ENCODE measurements around the gene ACTN1. TPM values are rescaled to one million over a fixed set of nuclear protein-coding genes. Genes with fewer than 3 reads are reported as not detected.

Gene ACTN1
- total RNA-seq, 1 experiment from 2014 or later = 212 TPM

GRCh38 chr14:68927956-68928675 is 51.0 kb downstream of the ACTN1 start:
- CTCF ChIA-PET = no interaction called here
- ATAC-seq = no peak
- intact Hi-C loops (cut with micrococcal nuclease; ENCODE audit: unreplicated experiment) (no loop called here), in situ Hi-C loops (cut with HindIII; ENCODE audit: low pct_unique_long_range_greater_than_20kb, low sequenced_read_pairs) (no loop called here)
- TF ChIP-seq SIN3A (IDR thresholded peaks at IDR 0.05; ENCODE audit: borderline replicate concordance, insufficient read depth, low read depth, low read length) (no peak), POLR2AphosphoS5 (IDR thresholded peaks at IDR 0.05; ENCODE audit: low read depth, low read length) (no peak), TCF7L2 (IDR thresholded peaks at IDR 0.05; ENCODE audit: low read depth, low read length) (no peak)
- TF ChIP-seq, protein P1, sequence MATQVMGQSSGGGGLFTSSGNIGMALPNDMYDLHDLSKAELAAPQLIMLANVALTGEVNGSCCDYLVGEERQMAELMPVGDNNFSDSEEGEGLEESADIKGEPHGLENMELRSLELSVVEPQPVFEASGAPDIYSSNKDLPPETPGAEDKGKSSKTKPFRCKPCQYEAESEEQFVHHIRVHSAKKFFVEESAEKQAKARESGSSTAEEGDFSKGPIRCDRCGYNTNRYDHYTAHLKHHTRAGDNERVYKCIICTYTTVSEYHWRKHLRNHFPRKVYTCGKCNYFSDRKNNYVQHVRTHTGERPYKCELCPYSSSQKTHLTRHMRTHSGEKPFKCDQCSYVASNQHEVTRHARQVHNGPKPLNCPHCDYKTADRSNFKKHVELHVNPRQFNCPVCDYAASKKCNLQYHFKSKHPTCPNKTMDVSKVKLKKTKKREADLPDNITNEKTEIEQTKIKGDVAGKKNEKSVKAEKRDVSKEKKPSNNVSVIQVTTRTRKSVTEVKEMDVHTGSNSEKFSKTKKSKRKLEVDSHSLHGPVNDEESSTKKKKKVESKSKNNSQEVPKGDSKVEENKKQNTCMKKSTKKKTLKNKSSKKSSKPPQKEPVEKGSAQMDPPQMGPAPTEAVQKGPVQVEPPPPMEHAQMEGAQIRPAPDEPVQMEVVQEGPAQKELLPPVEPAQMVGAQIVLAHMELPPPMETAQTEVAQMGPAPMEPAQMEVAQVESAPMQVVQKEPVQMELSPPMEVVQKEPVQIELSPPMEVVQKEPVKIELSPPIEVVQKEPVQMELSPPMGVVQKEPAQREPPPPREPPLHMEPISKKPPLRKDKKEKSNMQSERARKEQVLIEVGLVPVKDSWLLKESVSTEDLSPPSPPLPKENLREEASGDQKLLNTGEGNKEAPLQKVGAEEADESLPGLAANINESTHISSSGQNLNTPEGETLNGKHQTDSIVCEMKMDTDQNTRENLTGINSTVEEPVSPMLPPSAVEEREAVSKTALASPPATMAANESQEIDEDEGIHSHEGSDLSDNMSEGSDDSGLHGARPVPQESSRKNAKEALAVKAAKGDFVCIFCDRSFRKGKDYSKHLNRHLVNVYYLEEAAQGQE (IDR thresholded peaks at IDR 0.05; ENCODE audit: insufficient read depth in 1 of 2, low read depth in 2 of 2, low read length in 1 of 2) = no peak
- TF ChIP-seq, protein P2, sequence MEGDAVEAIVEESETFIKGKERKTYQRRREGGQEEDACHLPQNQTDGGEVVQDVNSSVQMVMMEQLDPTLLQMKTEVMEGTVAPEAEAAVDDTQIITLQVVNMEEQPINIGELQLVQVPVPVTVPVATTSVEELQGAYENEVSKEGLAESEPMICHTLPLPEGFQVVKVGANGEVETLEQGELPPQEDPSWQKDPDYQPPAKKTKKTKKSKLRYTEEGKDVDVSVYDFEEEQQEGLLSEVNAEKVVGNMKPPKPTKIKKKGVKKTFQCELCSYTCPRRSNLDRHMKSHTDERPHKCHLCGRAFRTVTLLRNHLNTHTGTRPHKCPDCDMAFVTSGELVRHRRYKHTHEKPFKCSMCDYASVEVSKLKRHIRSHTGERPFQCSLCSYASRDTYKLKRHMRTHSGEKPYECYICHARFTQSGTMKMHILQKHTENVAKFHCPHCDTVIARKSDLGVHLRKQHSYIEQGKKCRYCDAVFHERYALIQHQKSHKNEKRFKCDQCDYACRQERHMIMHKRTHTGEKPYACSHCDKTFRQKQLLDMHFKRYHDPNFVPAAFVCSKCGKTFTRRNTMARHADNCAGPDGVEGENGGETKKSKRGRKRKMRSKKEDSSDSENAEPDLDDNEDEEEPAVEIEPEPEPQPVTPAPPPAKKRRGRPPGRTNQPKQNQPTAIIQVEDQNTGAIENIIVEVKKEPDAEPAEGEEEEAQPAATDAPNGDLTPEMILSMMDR (IDR thresholded peaks at IDR 0.05) = no peak
- DNase-seq (ENCODE audit: low read depth, low spot score) = no peak
- POLR2A ChIA-PET = no interaction called here
- no peak overlapping the region for H3K27ac ChIP-seq (ENCODE audit: low read length)
- no peaks in the 10 kb centered on the region for H3K27me3 ChIP-seq (ENCODE audit: control insufficient read depth, insufficient read depth, low read length)
- no peaks in the 10 kb centered on the region for H3K9me3 ChIP-seq (ENCODE audit: control insufficient read depth, insufficient read depth, low read depth, low read length)
- H3K4me3 ChIP-seq (ENCODE audit: low read depth in 2 of 2, low read length in 2 of 2) = no peak overlapping the region
- no TSS peak for BruUV-seq (replicated peaks)
- peaks cover 10% of the 10 kb centered on the region for H3K4me1 ChIP-seq (ENCODE audit: control insufficient read depth, insufficient read depth, low read length)
- no peaks in the 10 kb centered on the region for H3K36me3 ChIP-seq (ENCODE audit: control insufficient read depth, insufficient read depth, low read length)

GRCh38 chr14:68927089-68927488 is 52.0 kb downstream of the ACTN1 start:
- no peaks in the 10 kb centered on the region for H3K9me3 ChIP-seq (ENCODE audit: control insufficient read depth, insufficient read depth, low read depth, low read length)
- no TSS peak for BruUV-seq (replicated peaks)
- no peak overlapping the region for H3K4me3 ChIP-seq (ENCODE audit: low read depth in 2 of 2, low read length in 2 of 2)
- H3K36me3 ChIP-seq (ENCODE audit: control insufficient read depth, insufficient read depth, low read length) = no peaks in the 10 kb centered on the region
- intact Hi-C loops (cut with micrococcal nuclease; ENCODE audit: unreplicated experiment) = no loop called here
- POLR2A ChIA-PET = no interaction called here
- in situ Hi-C loops (cut with HindIII; ENCODE audit: low pct_unique_long_range_greater_than_20kb, low sequenced_read_pairs) = no loop called here
- no peak for TF ChIP-seq TCF7L2 (IDR thresholded peaks at IDR 0.05; ENCODE audit: low read depth, low read length)
- TF ChIP-seq, protein P1 (IDR thresholded peaks at IDR 0.05; ENCODE audit: insufficient read depth in 1 of 2, low read depth in 2 of 2, low read length in 1 of 2) = no peak
- TF ChIP-seq, protein P2 (IDR thresholded peaks at IDR 0.05) = no peak
- DNase-seq (ENCODE audit: low read depth, low spot score) = no peak
- CTCF ChIA-PET = no interaction called here
- no peak overlapping the region for H3K27ac ChIP-seq (ENCODE audit: low read length)
- no peak for ATAC-seq
- H3K27me3 ChIP-seq (ENCODE audit: control insufficient read depth, insufficient read depth, low read length) = no peaks in the 10 kb centered on the region
- H3K4me1 ChIP-seq (ENCODE audit: control insufficient read depth, insufficient read depth, low read length) = peaks cover 10% of the 10 kb centered on the region
